ENCODE results near the gene LRRC45.

The LRRC45 gene

DNA sequence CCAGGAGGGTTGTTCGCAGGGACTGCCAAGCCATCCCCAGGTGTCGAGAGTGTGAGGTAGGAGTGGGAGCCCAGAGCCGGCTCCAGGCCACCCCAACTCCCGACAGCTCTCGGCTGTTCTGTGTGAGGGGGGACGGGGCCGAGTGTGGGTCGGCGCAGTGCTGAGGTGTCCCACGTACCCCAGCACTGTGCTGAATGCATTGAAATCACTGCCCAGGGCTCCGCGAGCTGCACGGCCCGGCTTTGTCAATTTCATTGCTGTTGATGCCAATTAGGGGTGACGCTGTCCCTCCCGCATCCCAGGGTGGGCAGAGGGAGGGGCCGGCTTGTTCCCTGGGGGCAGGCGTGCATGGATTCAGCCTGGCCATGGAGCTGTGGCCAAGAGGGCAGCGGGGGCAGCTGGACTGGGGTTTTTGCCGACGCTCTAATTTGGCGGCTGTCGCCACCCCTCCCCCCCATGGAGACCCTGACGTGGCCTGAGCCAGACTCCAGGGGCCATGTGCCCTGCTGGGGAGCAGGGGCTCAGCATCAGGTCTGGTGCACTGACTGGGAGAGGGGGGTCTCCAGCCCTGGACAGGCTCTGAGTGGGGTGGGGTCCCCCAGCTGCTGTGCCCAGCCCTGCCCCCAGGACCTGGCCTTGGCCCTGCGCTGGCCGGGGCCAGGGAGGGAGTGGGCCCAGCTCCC is 14.7 kb upstream of the LRRC45 start:
- no peak for DNase-seq

DNA sequence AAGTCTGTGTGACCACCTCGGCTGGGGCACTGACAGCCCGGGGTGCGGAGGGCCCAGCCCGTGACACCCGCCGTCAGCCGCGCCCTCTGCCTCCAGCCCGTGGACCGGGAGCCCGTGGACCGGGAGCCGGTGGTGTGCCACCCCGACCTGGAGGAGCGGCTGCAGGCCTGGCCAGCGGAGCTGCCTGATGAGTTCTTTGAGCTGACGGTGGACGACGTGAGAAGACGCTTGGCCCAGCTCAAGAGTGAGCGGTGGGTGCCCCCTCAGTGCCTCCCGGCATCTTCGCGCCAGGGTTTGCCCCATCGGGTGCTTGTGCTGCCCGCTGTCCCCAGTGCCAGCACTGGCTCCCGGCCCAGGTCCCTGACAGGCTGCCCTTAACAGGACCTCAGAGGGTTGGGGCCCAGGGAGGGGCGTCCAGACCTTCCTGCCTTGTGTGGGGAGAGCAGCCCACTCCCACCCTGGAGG is 14.1 kb upstream of the LRRC45 start:
- no peak for DNase-seq

- DNase-seq: no peak
Observed at GRCh38 chr17:82009413-82009812, 13.7 kb upstream of the LRRC45 start.

GRCh38 chr17:82010575-82011525 is 12.3 kb upstream of the LRRC45 start:
- DNase-seq: no peak

DNA sequence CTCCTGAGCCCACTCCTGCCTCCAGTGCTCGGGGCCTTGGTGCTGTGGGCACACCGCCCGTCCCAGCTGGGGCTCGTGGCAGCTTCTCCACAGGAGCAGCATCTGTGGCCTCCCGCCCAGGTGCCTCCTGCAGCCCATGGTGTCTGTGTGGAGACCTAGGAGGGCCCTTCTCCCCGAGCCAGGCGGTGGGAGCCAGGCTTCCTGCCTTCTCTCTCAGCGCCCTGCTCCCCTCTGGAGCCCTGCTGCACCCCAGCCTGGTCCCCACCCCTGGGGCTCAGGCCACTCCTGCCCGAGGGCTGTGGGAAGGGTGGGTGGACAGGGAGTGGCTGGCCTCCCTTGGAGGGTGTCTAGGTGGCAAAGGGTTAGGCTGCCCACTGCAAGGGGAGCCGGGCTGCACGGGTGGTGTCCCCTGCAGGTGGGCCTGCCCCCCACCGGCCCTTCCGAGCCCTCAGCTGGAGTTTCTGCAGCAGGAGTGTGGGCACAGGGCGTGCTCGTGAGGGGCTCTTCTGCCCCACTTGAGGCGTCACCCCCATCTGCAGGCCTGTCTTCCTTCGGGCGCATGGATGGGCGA is 11.4 kb upstream of the LRRC45 start:
- DNase-seq: no peak

GRCh38 chr17:82012261-82012639 is 10.9 kb upstream of the LRRC45 start:
- DNase-seq: no peak

- DNase-seq: no peak
Observed at GRCh38 chr17:82012640-82013295, 10.3 kb upstream of the LRRC45 start.

- DNase-seq: no peak
Observed at GRCh38 chr17:82013341-82013740, 9.8 kb upstream of the LRRC45 start.

- no peak for DNase-seq
Observed at GRCh38 chr17:82013772-82014321, 9.3 kb upstream of the LRRC45 start.

- DNase-seq: no peak
Observed at GRCh38 chr17:82014432-82014831, 8.7 kb upstream of the LRRC45 start.

DNA sequence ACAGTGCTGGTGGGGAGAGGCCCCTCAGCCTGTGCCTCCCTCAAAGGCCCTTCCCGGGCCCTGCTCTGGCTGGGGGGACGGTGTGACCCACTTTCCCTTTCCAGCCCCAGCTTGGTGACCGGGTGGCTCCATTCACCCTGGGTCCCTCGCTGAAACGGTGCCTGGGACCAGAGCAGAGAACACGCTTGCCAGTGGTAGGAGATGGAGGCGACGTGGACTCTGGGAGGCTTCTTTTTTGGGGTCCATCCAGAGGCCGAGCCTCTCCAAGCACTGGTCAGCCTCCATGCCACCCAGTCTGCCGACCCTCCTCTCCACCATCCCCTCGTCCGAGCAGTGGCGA is 8.2 kb upstream of the LRRC45 start:
- DNase-seq: no peak

DNA sequence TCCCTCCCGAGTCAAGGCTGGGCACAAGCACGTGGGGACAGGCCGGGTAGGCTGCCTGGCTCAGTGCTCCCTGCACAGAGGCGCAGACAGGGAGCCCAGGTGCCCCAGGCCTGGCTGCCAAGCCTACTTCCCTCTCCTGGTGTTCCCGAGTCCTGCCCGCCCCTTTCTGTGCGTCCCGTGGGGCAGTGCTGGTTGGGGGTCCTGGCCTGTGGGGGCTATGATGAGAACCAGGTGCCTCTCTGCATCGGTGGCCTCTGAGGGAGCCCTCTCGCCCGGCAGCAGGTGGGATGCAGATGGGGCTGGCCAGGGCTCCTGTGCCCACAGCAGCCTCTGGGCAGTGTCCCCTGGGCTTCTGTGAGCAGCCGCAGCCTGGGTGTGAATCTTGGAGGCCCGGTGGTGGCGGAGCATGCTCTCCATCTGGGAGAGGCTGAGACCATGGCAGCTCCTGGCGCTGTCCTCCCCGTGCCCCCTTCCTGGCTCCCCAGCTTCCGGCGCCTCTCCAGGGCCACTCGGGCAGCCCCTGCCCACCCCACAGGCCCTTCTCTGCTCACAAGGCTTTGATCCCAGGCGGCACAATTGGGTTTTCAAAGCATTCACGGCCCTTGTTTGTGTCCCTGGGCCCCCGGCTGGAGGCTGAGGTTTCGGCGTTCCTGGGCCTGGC is 7.7 kb upstream of the LRRC45 start:
- no peak for DNase-seq

DNA sequence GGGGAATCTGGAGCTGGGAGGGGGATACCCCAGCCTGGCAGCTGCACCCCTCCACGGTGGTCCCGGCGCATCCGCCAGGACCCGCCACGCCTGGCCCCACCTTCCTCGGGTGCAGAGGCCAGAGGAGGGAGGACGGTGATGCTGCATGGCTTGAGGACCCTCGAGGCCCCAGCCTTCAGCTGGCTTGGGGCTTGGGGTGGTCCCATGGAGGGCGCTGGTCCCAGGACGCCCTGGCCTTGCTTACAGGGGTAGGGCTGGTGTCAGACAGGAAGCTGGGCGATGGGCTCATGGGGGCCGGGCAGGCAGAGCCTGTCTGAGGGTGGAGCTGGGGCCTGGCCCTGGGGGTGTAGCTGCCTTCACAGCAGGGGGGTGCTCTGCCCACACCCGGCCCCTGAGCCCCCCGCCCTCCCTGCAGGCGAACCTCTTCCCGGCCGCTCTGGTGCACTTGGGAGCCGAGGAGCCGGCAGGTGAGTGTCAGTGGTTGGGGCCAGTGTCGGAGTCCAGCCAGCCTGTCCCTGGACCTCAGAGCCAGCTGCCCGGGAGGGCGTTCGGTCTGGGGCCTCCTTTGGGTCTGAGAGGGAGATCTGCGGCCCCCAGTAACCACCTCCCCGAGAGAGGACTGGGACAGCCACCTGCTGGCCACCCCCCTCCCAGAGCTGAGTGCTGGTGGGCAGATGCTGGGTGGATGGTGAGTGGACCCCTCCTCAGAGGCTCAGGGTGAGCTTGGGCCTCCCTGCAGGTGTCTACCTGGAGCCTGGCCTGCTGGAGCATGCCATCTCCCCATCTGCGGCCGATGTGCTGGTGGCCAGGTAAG is 6.8 kb upstream of the LRRC45 start:
- no peak for DNase-seq

- DNase-seq: no peak
Observed at GRCh38 chr17:82016875-82017459, 6.1 kb upstream of the LRRC45 start.

DNA sequence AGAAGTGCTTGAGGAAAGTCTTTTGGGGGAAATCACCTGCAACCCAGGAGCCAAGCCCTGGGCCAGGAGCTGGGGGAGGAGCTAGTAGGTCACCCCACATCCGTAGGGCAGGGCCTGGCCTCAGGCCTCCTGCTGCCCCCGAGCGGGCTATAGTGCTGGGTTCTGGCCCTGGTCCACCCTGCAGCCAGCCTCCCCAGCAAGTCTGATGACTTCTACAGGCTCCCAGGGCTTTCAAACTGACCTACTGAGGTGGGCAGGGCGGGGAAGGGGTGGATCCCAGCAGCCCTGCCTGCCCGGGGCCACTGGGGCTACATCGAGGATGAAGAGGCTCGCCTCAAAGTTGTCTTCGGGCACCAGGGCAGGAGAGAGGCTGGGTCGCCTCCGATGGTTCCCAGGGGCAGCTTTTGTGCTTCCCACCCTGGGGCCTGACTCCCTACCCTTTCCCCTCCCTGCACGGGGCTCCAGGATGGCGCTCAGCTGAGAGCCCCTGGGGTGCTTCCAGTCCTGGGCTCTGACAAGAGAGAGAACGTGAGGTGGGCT is 5.4 kb upstream of the LRRC45 start:
- DNase-seq: no peak

DNA sequence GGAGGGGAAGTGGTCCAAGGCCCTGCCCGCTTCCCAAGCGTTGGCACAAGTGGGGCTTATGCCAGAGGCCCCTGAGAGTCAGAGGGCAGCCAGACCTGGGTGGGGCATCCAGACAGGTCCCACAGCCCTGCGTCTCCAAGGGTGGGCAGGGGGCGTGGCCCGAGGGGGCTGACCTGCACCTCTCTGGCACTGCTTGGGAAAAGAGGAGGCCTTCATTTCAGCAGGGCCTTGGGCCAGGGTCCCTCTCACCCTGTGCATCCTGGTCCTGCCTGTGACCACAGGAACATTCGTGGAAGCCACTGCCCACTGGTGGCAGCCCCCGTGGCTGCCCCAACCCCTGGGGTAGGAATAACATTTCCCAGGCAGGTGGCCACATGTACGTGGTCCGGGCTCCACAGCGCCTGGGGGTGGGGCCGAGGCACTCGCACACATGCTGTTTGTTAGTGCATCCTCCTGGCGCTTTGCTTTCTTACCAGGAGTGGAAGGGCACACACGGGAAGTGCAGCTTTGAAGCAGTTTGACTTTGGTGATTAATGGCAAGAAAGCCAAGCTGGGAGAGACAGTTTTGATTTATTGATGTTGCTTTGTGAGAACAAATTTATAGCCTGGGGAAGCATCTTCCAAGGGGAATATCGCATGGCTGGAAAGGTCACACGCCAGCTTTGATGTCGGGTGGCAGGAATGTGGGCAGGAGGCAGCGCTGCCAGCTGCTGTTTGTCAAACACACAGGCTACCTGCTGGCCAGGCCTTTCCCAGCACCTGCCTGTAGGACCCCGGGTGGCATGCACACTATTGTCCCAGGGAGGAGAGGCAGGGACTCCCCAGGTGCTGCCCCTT is 4.7 kb upstream of the LRRC45 start:
- DNase-seq: no peak

DNA sequence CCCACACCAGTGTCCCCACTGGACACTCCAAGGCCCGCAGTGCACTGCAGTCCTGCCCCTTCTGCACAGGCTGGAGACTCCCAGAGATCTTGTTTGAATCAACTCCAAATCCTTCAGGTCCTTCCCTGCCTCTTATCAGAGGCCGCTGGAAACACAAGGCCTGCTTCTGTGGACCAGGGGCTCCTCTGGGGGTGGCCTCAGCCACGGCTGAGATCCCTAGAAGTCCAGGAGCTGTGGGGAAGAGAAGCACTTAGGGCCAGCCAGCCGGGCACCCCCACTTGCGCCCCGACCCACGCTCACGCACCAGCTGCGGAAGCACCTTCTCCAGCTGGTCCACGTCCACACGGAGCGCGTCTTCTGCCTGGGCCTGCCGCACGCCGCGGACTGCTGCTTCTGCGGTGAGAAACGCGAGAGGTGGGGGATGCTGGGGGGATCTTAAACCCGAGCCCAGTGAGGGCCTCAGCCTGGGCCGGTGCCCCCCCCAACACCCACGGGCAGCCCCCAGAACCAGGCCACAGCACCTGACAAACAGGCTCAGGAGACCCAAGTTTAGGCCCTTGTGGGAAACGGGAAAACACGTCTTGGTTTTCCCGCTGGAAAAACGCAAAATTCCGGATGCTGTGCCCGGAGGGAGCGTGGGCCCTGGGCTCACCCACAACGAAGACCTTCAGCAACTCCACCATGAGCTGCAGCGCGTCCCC is 4.0 kb upstream of the LRRC45 start:
- no peak for DNase-seq

- DNase-seq: no peak
Observed at GRCh38 chr17:82019690-82020571, 3.2 kb upstream of the LRRC45 start.
